Tibial nerve (tissue), 4 donors: ENCODE data around the gene RPL13. TPM values are rescaled to one million over a fixed set of nuclear protein-coding genes. Genes with fewer than 3 reads are reported as not detected.

Experiments
- DNase-seq, 2 donors: peaks; one replicate each; pipeline ENCODE4 v3.0.0-alpha.2; 2019; ENCODE audit warnings: low spot score in 2 of 2
- H3K27ac ChIP-seq, 4 donors: fragments of 200-600 bp; sonication (generic) in 3 of 4; one replicate each; pipeline ENCODE4 v1.5.1; 2017 to 2019; ENCODE audit warnings: mild to moderate bottlenecking in 1 of 4
- H3K27me3 ChIP-seq, 2 donors: fragments of 200-600 bp; sonication (generic) in 1 of 2; one replicate each; pipeline versions ENCODE4 v1.5.1 to v1.6.0; 2017 to 2019
- H3K36me3 ChIP-seq, 3 donors: fragments of 200-600 bp; sonication (generic); one replicate each; pipeline ENCODE4 v1.5.1; 2018 to 2019
- H3K4me1 ChIP-seq, 4 donors: fragments of 200-600 bp; sonication (generic) in 3 of 4; one replicate each; pipeline ENCODE4 v1.5.1; 2017 to 2019
- H3K4me3 ChIP-seq, 4 donors: fragments of 200-600 bp; sonication (generic) in 3 of 4; one replicate each; pipeline ENCODE4 v1.5.1; 2017 to 2019; ENCODE audit warnings: mild to moderate bottlenecking in 1 of 4, moderate library complexity in 1 of 4
- H3K9me3 ChIP-seq, 4 donors: fragments of 200-600 bp; sonication (generic) in 3 of 4; one replicate each; pipeline ENCODE4 v1.5.1; 2017 to 2019
- CTCF ChIP-seq, 5 experiments: fragments of 200-600 bp in 3 of 5; fragments of 450-650 bp in 2 of 5; sonication (generic) in 3 of 5; IDR thresholded peaks; one replicate each; pipeline ENCODE4 v1.5.1; 2016 to 2019; ENCODE audit warnings: antibody characterized with exemption in 5 of 5, mild to moderate bottlenecking in 3 of 5, moderate library complexity in 2 of 5
- EP300 ChIP-seq, 2 donors: sonication (generic); formaldehyde crosslinking; IDR thresholded peaks; one replicate each; pipeline ENCODE4 v1.6.1; 2017; ENCODE audit warnings: antibody characterized with exemption in 2 of 2, mild to moderate bottlenecking in 1 of 2
- POLR2A ChIP-seq, 2 donors: fragments of 450-650 bp; IDR thresholded peaks; one replicate each; pipeline ENCODE4 v1.6.1; 2017; ENCODE audit warnings: antibody characterized with exemption in 2 of 2, mild to moderate bottlenecking in 2 of 2, moderate library complexity in 2 of 2
- WGBS, 2 donors: methylation state at CpG; one replicate each; pipeline ENCODE4 v1.1.5; 2018; 5-methylcytosine and 5-hydroxymethylcytosine counted together
- total RNA-seq, 4 donors: library from RNA; depleted of rRNA; stranded (reverse); fragments of >200 nt; gene quantifications; one replicate each; pipeline ENCODE4 v1.1.0, GENCODE V29; 2016

Gene RPL13
- total RNA-seq, 4 donors from 2014 or later, result 5,811 to 9,745 (median 6,935) TPM

DNA sequence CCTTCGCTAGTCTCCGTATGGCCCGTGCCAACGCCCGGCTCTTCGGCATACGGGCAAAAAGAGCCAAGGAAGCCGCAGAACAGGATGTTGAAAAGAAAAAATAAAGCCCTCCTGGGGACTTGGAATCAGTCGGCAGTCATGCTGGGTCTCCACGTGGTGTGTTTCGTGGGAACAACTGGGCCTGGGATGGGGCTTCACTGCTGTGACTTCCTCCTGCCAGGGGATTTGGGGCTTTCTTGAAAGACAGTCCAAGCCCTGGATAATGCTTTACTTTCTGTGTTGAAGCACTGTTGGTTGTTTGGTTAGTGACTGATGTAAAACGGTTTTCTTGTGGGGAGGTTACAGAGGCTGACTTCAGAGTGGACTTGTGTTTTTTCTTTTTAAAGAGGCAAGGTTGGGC, 2.5 kb downstream of the RPL13 start:
- H3K27me3 ChIP-seq, result no peaks in the 10 kb centered on the region
- no peaks in the 10 kb centered on the region for H3K9me3 ChIP-seq
- 81 to 85% methylated on average over 12 of the region's 12 CpGs for WGBS, 2 donors
- H3K4me3 ChIP-seq, result no peak overlapping the region
- peaks cover 0 to 72% (median 35%) of the 10 kb centered on the region in 4 donors for H3K4me1 ChIP-seq
- TF ChIP-seq EP300 (IDR thresholded peaks at IDR 0.05) (no peak), CTCF (IDR thresholded peaks at IDR 0.05) (no peak), POLR2A (IDR thresholded peaks at IDR 0.05) (no peak)
- DNase-seq, result no peak
- no peak overlapping the region for H3K27ac ChIP-seq
- peaks cover 5 to 48% (median 12%) of the 10 kb centered on the region in 3 donors for H3K36me3 ChIP-seq

DNA sequence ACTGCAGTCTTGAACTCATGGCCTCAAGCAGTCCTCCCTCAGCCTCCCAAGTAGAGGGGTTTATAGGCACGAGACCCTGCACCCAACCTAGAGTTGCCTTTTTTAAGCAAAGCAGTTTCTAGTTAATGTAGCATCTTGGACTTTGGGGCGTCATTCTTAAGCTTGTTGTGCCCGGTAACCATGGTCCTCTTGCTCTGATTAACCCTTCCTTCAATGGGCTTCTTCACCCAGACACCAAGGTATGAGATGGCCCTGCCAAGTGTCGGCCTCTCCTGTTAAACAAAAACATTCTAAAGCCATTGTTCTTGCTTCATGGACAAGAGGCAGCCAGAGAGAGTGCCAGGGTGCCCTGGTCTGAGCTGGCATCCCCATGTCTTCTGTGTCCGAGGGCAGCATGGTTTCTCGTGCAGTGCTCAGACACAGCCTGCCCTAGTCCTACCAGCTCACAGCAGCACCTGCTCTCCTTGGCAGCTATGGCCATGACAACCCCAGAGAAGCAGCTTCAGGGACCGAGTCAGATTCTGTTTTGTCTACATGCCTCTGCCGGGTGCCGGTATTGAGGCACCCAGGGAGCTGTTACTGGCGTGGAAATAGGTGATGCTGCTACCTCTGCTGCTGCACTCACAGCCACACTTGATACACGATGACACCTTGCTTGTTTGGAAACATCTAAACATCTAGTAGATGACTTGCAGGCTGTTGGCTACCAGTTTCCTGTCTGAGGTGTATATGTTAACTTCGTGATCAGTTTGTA, 3.3 kb downstream of the RPL13 start:
- DNase-seq, result no peak
- Histone ChIP-seq H3K27ac (no peak overlapping the region), H3K4me3 (no peak overlapping the region), H3K27me3 (peaks cover 0 to under 1% of the 10 kb centered on the region in 2 donors), H3K36me3 (peaks cover 5 to 48% (median 12%) of the 10 kb centered on the region in 3 donors), H3K9me3 (no peaks in the 10 kb centered on the region), H3K4me1 (peaks cover 0 to 67% (median 34%) of the 10 kb centered on the region in 4 donors)
- TF ChIP-seq EP300 (IDR thresholded peaks at IDR 0.05) (no peak), POLR2A (IDR thresholded peaks at IDR 0.05) (no peak), CTCF (IDR thresholded peaks at IDR 0.05) (no peak)
- 65 to 67% methylated on average over 12 of the region's 12 CpGs for WGBS, 2 donors

GRCh38 chr16:89564476-89565255, 4.2 kb downstream of the RPL13 start:
- Histone ChIP-seq H3K27ac (no peak overlapping the region), H3K4me1 (peaks cover 0 to 59% (median 31%) of the 10 kb centered on the region in 4 donors), H3K9me3 (no peaks in the 10 kb centered on the region), H3K36me3 (peaks cover 5 to 48% (median 12%) of the 10 kb centered on the region in 3 donors), H3K27me3 (peaks cover 0 to 9% of the 10 kb centered on the region in 2 donors), H3K4me3 (no peak overlapping the region)
- no peak for TF ChIP-seq CTCF (IDR thresholded peaks at IDR 0.05)
- no peak for TF ChIP-seq POLR2A (IDR thresholded peaks at IDR 0.05)
- TF ChIP-seq EP300 (IDR thresholded peaks at IDR 0.05), result no peak
- no peak for DNase-seq
- 61 to 65% methylated on average over 22 of the region's 22 CpGs for WGBS, 2 donors

DNA sequence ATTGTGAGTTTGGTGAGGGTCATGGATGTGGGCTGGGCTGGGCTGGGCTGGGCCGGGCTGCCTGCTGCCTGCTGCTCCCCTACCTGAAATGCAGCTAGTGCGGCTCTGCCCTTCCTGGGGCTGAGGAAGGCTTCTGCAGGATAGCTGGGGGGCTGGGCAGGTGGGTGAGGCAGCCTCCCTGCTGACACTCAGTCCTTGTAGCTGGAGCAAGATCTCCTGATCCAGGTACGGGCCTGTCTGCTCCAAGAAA, 4.7 kb downstream of the RPL13 start:
- DNase-seq, result no peak
- no peak for TF ChIP-seq POLR2A (IDR thresholded peaks at IDR 0.05)
- TF ChIP-seq EP300 (IDR thresholded peaks at IDR 0.05), result no peak
- no peak for TF ChIP-seq CTCF (IDR thresholded peaks at IDR 0.05)
- H3K4me3 ChIP-seq, result no peak overlapping the region
- H3K9me3 ChIP-seq, result no peaks in the 10 kb centered on the region
- 17% methylated on average over 2 of the region's 3 CpGs for WGBS, 2 donors
- H3K36me3 ChIP-seq, result peaks cover 5 to 48% (median 12%) of the 10 kb centered on the region in 3 donors
- peaks cover 0 to 56% (median 30%) of the 10 kb centered on the region in 4 donors for H3K4me1 ChIP-seq
- peak overlapping the region in 1 of 4 donors; percentile 37 for H3K27ac ChIP-seq
- peaks cover 0 to 14% of the 10 kb centered on the region in 2 donors for H3K27me3 ChIP-seq
